HepG2 (cell line): Measurements from ENCODE around the gene POU2F2. TPM values are rescaled to one million over a fixed set of nuclear protein-coding genes. Genes with fewer than 3 reads are reported as not detected.

Source experiments
- ATAC-seq: fragments of 200-7000 bp; cut with Tn5 transposase; 3 replicates; pipeline ENCODE4 v1.9.1; 2020; ENCODE audit warnings: mild to moderate bottlenecking, moderate library complexity
- BruUV-seq: library from RNA; stranded (reverse); fragments of 400-500 nt; replicated peaks from 2 replicates; lab custom pipeline; 2021; lab: Mats Ljungman, UMichigan
- CTCF ChIA-PET: fragments of 300-600 bp; formaldehyde crosslinking; extraction: SDS; loops from one replicate; lab custom pipeline; 2021; ENCODE audit warnings: low total read pairs, inconsistent platforms, low intra/inter-chr PET ratio; lab: Yijun Ruan, JAX
- POLR2A ChIA-PET: fragments of 350-600 bp; sonication (Branson Sonifier 250); formaldehyde crosslinking; loops from one replicate; lab custom pipeline; 2020; ENCODE audit warnings: antibody characterized with exemption, inconsistent platforms; lab: Yijun Ruan, JAX
- DNase-seq: peaks from one replicate; pipeline ENCODE4 v3.0.0-alpha.2; 2015; ENCODE audit warnings: low spot score
- FAIRE-seq: peaks from 3 replicates; lab custom pipeline; 2011; peaks lifted over from hg19 to GRCh38; lab: Jason Lieb, UNC
- H2AFZ ChIP-seq: one replicate; pipeline ENCODE4 v1.6.1; 2011; ENCODE audit warnings: low read length, inconsistent platforms
- H3K27ac ChIP-seq: fragments of 300-600 bp; 3 replicates; pipeline ENCODE4 v1.8.0; 2011; ENCODE audit warnings: mixed run types, mild to moderate bottlenecking, mixed read lengths, low read length, inconsistent platforms; ENCODE audit not compliant: insufficient read depth; ENCODE audit errors: extremely low read length
- H3K27me3 ChIP-seq, 2 experiments: fragments of 200-600 bp in 1 of 2; 2 replicates in 1 of 2; 3 replicates in 1 of 2; pipeline versions ENCODE4 v1.6.0 to v1.8.0; 2011; ENCODE audit warnings: low read length in 2 of 2, mild to moderate bottlenecking in 2 of 2, moderate library complexity in 2 of 2, inconsistent platforms in 1 of 2; ENCODE audit not compliant: insufficient read depth in 2 of 2, control insufficient read depth in 1 of 2
- H3K36me3 ChIP-seq, 2 experiments: fragments of 200-600 bp in 1 of 2; replicated peaks in 1 of 2; 2 replicates in 1 of 2; 3 replicates in 1 of 2; pipeline versions ENCODE4 v1.5.1 to v1.8.0; 2011; ENCODE audit warnings: low read length in 2 of 2, inconsistent platforms in 1 of 2; ENCODE audit not compliant: insufficient read depth in 2 of 2, control insufficient read depth in 1 of 2
- H3K4me1 ChIP-seq: 2 replicates; pipeline ENCODE4 v1.5.1; 2012; ENCODE audit warnings: low read length, inconsistent platforms; ENCODE audit not compliant: insufficient read depth
- H3K4me2 ChIP-seq: 2 replicates; pipeline ENCODE4 v1.6.0; 2011; ENCODE audit warnings: low read depth, low read length, inconsistent platforms
- H3K4me3 ChIP-seq, 3 experiments: fragments of 200-600 bp in 1 of 3; sonication (generic), shearing (Covaris generic) in 1 of 3; replicated peaks in 1 of 3; 2 replicates each; pipeline ENCODE4 v1.5.1; 2011 to 2016; ENCODE audit warnings: low read length in 3 of 3, inconsistent platforms in 2 of 3, low read depth in 2 of 3, mild to moderate bottlenecking in 2 of 3, control low read depth in 1 of 3, mixed read lengths in 1 of 3; ENCODE audit not compliant: insufficient read depth in 1 of 3
- H3K79me2 ChIP-seq: one replicate; pipeline ENCODE4 v1.6.1; 2011; ENCODE audit warnings: low read length, inconsistent platforms; ENCODE audit not compliant: insufficient read depth
- H3K9ac ChIP-seq: 2 replicates; pipeline ENCODE4 v1.6.0; 2011; ENCODE audit warnings: mild to moderate bottlenecking, low read depth, low read length, inconsistent platforms; ENCODE audit not compliant: insufficient read depth
- H3K9me3 ChIP-seq: 2 replicates; pipeline ENCODE4 v1.5.1; 2012; ENCODE audit warnings: mild to moderate bottlenecking, low read length
- H4K20me1 ChIP-seq: 2 replicates; pipeline ENCODE4 v1.6.0; 2011; ENCODE audit warnings: inconsistent platforms, mild to moderate bottlenecking, low read length, moderate library complexity; ENCODE audit not compliant: insufficient read depth
- CBX2 ChIP-seq, 2 experiments: fragments of 200-600 bp in 1 of 2; sonication (generic); formaldehyde crosslinking in 1 of 2; IDR thresholded peaks; 2 replicates each; pipeline versions ENCODE4 v1.7.0 to v1.8.1; 2018 to 2022; ENCODE audit warnings: low read depth in 2 of 2, low read length in 1 of 2, mild to moderate bottlenecking in 1 of 2, missing genetic modification reagents in 1 of 2
- CREBL2 ChIP-seq: sonication (generic); formaldehyde crosslinking; IDR thresholded peaks from 2 replicates; pipeline ENCODE4 v1.8.1; 2023; ENCODE audit warnings: missing genetic modification reagents, mild to moderate bottlenecking, borderline replicate concordance
- DZIP1 ChIP-seq: sonication (generic); formaldehyde crosslinking; IDR thresholded peaks from 2 replicates; pipeline ENCODE4 v1.5.0; 2020; ENCODE audit warnings: mild to moderate bottlenecking, missing genetic modification reagents
- HOXA7 ChIP-seq: sonication (generic); formaldehyde crosslinking; IDR thresholded peaks from 2 replicates; pipeline ENCODE4 v1.8.1; 2022; ENCODE audit warnings: mild to moderate bottlenecking, missing genetic modification reagents, moderate library complexity
- KDM4B ChIP-seq: sonication (generic); formaldehyde crosslinking; IDR thresholded peaks from 2 replicates; pipeline ENCODE4 v1.4.0; 2020; ENCODE audit warnings: missing genetic modification reagents
- NR2F2 ChIP-seq: IDR thresholded peaks from 2 replicates; pipeline ENCODE4 v1.6.1; 2012; ENCODE audit warnings: low read depth, inconsistent platforms, borderline replicate concordance
- RXRA ChIP-seq: sonication (generic); formaldehyde crosslinking; IDR thresholded peaks from 2 replicates; pipeline ENCODE4 v1.5.1; 2020; ENCODE audit warnings: missing genetic modification reagents
- SRF ChIP-seq: IDR thresholded peaks from 2 replicates; pipeline ENCODE4 v1.6.1; 2011; ENCODE audit warnings: mild to moderate bottlenecking, low read depth, low read length, moderate library complexity
- THRA ChIP-seq: sonication (generic); formaldehyde crosslinking; IDR thresholded peaks from 2 replicates; pipeline ENCODE4 v1.4.0; 2020; ENCODE audit warnings: missing genetic modification reagents, borderline replicate concordance
- ZNF274 ChIP-seq: sonication (generic); formaldehyde crosslinking; IDR thresholded peaks from 2 replicates; pipeline ENCODE4 v1.5.1; 2020; ENCODE audit warnings: mild to moderate bottlenecking, missing genetic modification reagents
- ZNF512B ChIP-seq: sonication (generic); formaldehyde crosslinking; IDR thresholded peaks from 2 replicates; pipeline ENCODE4 v1.5.1; 2020; ENCODE audit warnings: missing genetic modification reagents, mild to moderate bottlenecking, borderline replicate concordance
- ZNF574 ChIP-seq: sonication (generic); formaldehyde crosslinking; IDR thresholded peaks from 2 replicates; pipeline ENCODE4 v1.4.0; 2020; ENCODE audit warnings: missing genetic modification reagents
- ZNF879 ChIP-seq: sonication (generic); formaldehyde crosslinking; IDR thresholded peaks from 2 replicates; pipeline ENCODE4 v1.8.1; 2023; ENCODE audit warnings: missing genetic modification reagents
- WGBS: methylation state at CpG from one replicate; pipeline ENCODE4 v1.1.6; 2017; ENCODE audit warnings: low lambda C conversion rate; 5-methylcytosine and 5-hydroxymethylcytosine counted together
- in situ Hi-C: cut with HindIII; loops from 2 replicates; pipeline ENCODE4 v1.10.0; 2017; ENCODE audit warnings: low pct_unique_long_range_greater_than_20kb; ENCODE audit not compliant: extremely low pct_ligation_motif_present
- intact Hi-C: fragments of 100-400 bp; cut with micrococcal nuclease; formaldehyde crosslinking; loops from one replicate; pipeline ENCODE4 v1.10.0; 2022; ENCODE audit not compliant: unreplicated experiment
- polyA plus RNA-seq, 8 experiments: library from polyadenylated mRNA; depleted of rRNA in 3 of 8; stranded (reverse) in 7 of 8; unstranded in 1 of 8; fragments of >200 nt; fragmentation: Illumina TruSeq in 4 of 8; extraction: Trizol in 4 of 8; gene quantifications; 2 replicates each; pipeline versions ENCODE4 v1.2.1 to v1.2.3, GENCODE V29; 2011 to 2016; ENCODE audit warnings: low read depth in 4 of 8, missing spikeins in 1 of 8, mixed read lengths in 1 of 8; ENCODE audit not compliant: insufficient read depth in 1 of 8
- total RNA-seq, 5 experiments: library from RNA; depleted of rRNA; stranded (reverse); fragments of >200 nt; fragmentation: Illumina TruSeq; extraction: Trizol; gene quantifications; 2 replicates each; pipeline ENCODE4 v1.2.3, GENCODE V29; 2016; ENCODE audit warnings: low read depth in 1 of 5

The POU2F2 gene
- total and polyA plus RNA-seq, 2 of the 13 experiments (the other 11 are each of a cell fraction or from before 2014, with no cell fraction given): 0.09 to 0.17 TPM

- TF ChIP-seq CBX2 (IDR thresholded peaks at IDR 0.05; ENCODE audit: low read depth, low read length) (no peak), CBX2 (CRISPR knock-in tag; IDR thresholded peaks at IDR 0.05; ENCODE audit: low read depth) (no peak), HOXA7 (CRISPR knock-in tag) (no peak), ZNF512B (CRISPR knock-in tag) (no peak)
These were observed 36.0 kb upstream of the POU2F2 start (continued) for GRCh38 chr19:42168206-42168605.

GRCh38 chr19:42166316-42166715, 34.1 kb upstream of the POU2F2 start:
- Histone ChIP-seq H2AFZ (no peak overlapping the region), H3K27ac (no peak overlapping the region), H3K9me3 (no peaks in the 10 kb centered on the region), H3K27me3 (peaks cover 7 to 49% of the 10 kb centered on the region in 2 experiments; a peak in 3 of 5 replicates), H3K36me3 (no peaks in the 10 kb centered on the region), H3K4me1 (no peaks in the 10 kb centered on the region), H3K4me3 (no peak overlapping the region), H3K4me2 (no peak overlapping the region), H3K79me2 (no peaks in the 10 kb centered on the region), H3K9ac (no peak overlapping the region), H4K20me1 (no peaks in the 10 kb centered on the region)
- CTCF ChIA-PET: no interaction called here
- POLR2A ChIA-PET: no interaction called here
- intact Hi-C loops: no loop called here
- ATAC-seq: no peak
- in situ Hi-C loops: no loop called here
- WGBS: 6% methylated on average over 7 of the region's 7 CpGs
- DNase-seq: no peak
- no peak for FAIRE-seq
- no TSS peak for BruUV-seq
- TF ChIP-seq KDM4B (CRISPR knock-in tag) (no peak), ZNF274 (CRISPR knock-in tag) (no peak), RXRA (no peak), NR2F2 (no peak), DZIP1 (CRISPR knock-in tag) (no peak), ZNF879 (CRISPR knock-in tag) (no peak), THRA (CRISPR knock-in tag) (no peak), ZNF574 (CRISPR knock-in tag) (no peak), SRF (no peak), CREBL2 (no peak)
